ENCODE results near the gene CCDC197.

- TF ChIP-seq CTCF (IDR thresholded peaks at IDR 0.05 in 2 of 3, conservative IDR thresholded peaks at IDR 0.05 in 1 of 3; ENCODE audit: insufficient read depth in 2 of 3, low read depth in 1 of 3, low read length in 3 of 3) (peak; percentile 80 to 84 (median 84)), SRF (CRISPR knock-in tag; IDR thresholded peaks at IDR 0.05) (no peak), AFF4 (CRISPR knock-in tag; IDR thresholded peaks at IDR 0.05) (no peak), MTF1 (CRISPR knock-in tag; IDR thresholded peaks at IDR 0.05; ENCODE audit: borderline replicate concordance) (no peak), NFRKB (IDR thresholded peaks at IDR 0.05; ENCODE audit: low read depth) (no peak)
These were observed 39.4 kb downstream of the CCDC197 start for GRCh38 chr14:94036313-94037167.
